ENCODE measurements around the gene VASN. TPM values are rescaled to one million over a fixed set of nuclear protein-coding genes. Genes with fewer than 3 reads are reported as not detected.

Gene VASN
- total and polyA plus RNA-seq, 9 of the 15 experiments (the other 6 are each of a cell fraction or from before 2014, with no cell fraction given), result 0.01 to 2.5 (median 0.41) TPM; not detected in 1

- TF ChIP-seq REST (IDR thresholded peaks at IDR 0.05; ENCODE audit: borderline replicate concordance) (no peak), REST (CRISPR knock-in tag; IDR thresholded peaks at IDR 0.05; ENCODE audit: low read depth) (no peak), BCOR (IDR thresholded peaks at IDR 0.05) (no peak), PBX2 (CRISPR knock-in tag; IDR thresholded peaks at IDR 0.05; ENCODE audit: low read depth) (no peak), PBX2 (tag; conservative IDR thresholded peaks at IDR 0.05; ENCODE audit: low read depth) (no peak), SP1 (CRISPR knock-in tag; IDR thresholded peaks at IDR 0.05) (peak; percentile 61), MBD1 (CRISPR knock-in tag; IDR thresholded peaks at IDR 0.05) (no peak), ZNF121 (CRISPR knock-in tag; conservative IDR thresholded peaks at IDR 0.05) (no peak), ID3 (CRISPR knock-in tag; IDR thresholded peaks at IDR 0.05) (no peak), ID3 (tag; IDR thresholded peaks at IDR 0.05) (no peak), ETV1 (tag; conservative IDR thresholded peaks at IDR 0.05; ENCODE audit: low read depth) (no peak), SREBF1 (IDR thresholded peaks at IDR 0.05; ENCODE audit: borderline replicate concordance, low read depth, low read length) (no peak), THRAP3 (IDR thresholded peaks at IDR 0.05; ENCODE audit: borderline replicate concordance) (no peak), RAD21 (CRISPR knock-in tag; conservative IDR thresholded peaks at IDR 0.05 in 1 of 2, IDR thresholded peaks at IDR 0.05 in 1 of 2) (no peak), SREBF2 (CRISPR knock-in tag; IDR thresholded peaks at IDR 0.05) (no peak), CXXC5 (CRISPR knock-in tag; IDR thresholded peaks at IDR 0.05) (peak; percentile 67; the same call in 1 of the 2 replicates)
Observed at GRCh38 chr16:4371357-4372000, at the start of gene VASN (continued).

Data from K562 (cell line).